ENCODE data around the gene TMEM87A.
"Not testable (repeated sequence)": the region's sequence is repeated elsewhere in the genome, so short reads cannot be mapped to it uniquely, and the experiment has no call there.

The TMEM87A gene, protein sequence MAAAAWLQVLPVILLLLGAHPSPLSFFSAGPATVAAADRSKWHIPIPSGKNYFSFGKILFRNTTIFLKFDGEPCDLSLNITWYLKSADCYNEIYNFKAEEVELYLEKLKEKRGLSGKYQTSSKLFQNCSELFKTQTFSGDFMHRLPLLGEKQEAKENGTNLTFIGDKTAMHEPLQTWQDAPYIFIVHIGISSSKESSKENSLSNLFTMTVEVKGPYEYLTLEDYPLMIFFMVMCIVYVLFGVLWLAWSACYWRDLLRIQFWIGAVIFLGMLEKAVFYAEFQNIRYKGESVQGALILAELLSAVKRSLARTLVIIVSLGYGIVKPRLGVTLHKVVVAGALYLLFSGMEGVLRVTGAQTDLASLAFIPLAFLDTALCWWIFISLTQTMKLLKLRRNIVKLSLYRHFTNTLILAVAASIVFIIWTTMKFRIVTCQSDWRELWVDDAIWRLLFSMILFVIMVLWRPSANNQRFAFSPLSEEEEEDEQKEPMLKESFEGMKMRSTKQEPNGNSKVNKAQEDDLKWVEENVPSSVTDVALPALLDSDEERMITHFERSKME

DNA sequence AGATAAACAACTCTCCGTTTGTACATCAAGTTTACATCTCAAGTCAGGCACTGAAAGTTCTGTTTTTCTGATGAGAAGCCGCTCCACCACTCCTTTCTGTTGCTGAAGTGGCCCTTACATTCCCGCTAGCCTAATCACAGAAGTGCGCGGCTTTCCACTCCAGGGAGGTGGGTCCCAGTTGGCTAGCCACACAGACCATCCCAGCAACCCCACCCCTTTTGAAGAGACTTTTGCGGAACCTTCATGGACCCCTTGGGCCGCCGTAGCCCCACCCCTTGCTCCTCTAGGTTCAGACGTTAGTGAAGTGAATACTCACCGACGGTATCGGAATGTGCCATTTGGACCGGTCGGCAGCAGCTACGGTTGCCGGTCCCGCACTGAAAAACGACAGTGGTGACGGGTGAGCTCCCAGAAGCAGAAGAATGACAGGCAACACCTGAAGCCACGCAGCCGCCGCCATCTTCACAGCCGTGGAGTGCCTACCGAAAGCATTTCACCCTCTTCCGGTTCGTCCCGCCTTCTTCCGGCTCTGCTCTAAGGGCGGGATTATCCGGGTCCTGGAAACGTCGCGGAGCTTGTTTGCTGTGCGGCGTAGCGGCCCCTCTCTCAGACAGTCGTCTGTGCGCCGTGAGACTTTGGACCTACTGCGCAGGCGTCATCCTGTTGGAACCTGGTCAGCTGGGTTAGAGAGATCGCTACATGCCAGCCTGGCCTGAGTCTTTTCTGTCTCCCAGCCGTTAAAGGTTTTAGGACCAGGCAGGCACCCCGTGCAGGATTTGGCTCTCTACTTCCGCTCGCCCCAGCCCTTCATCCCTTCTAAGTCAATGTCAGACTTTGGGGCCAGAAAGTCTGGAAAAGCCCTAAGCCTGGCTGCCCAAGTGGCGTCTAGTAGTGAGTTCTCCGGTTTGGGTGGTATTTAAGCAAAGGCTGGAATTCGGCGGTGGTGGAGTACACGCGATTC, at the start of gene TMEM87A, which contains the start of gene GANC:
Gene TMEM87A, minus strand, starts transcription at position 495 of the 961 bp plus-strand sequence. Its CDS starts 35 bp downstream, at position 460.
Gene GANC, plus strand, starts transcription at position 263 of the 961 bp plus-strand sequence. CDS start 1,281 bp downstream, outside the sequence.
- Histone ChIP-seq H3K9ac (ENCODE audit: insufficient read length) (peak within 1 kb of the TSS; percentile 97), H3K27ac (peak within 1 kb of the TSS; percentile 92), H3K9me3 (ENCODE audit: low read depth, low read length) (no peaks in the 10 kb centered on the region), H3K36me3 (ENCODE audit: insufficient read depth, low read length) (peaks cover 24% of the 10 kb centered on the region), H3K4me3 (peak within 1 kb of the TSS; percentile 92)
- peak; percentile 87 for DNase-seq (ENCODE audit: low read depth, low spot score)
- TF ChIP-seq FOXP2 (optimal IDR thresholded peaks at IDR 0.05; ENCODE audit: control extremely low read depth, extremely low read length, insufficient read depth) (peak; percentile 8), POLR2AphosphoS5 (IDR thresholded peaks at IDR 0.05; ENCODE audit: borderline replicate concordance, low read depth, low read length) (peak; percentile 87), EZH2 (IDR thresholded peaks at IDR 0.05) (no peak)

GRCh38 chr15:42319206-42319605, 46.0 kb upstream of the TMEM87A start:
- Histone ChIP-seq H3K27ac (no peak overlapping the region), H3K9ac (ENCODE audit: insufficient read length) (no peak overlapping the region), H3K9me3 (ENCODE audit: low read depth, low read length) (no peaks in the 10 kb centered on the region), H3K4me3 (no peak overlapping the region), H3K36me3 (ENCODE audit: insufficient read depth, low read length) (no peaks in the 10 kb centered on the region)
- no peak for TF ChIP-seq FOXP2 (optimal IDR thresholded peaks at IDR 0.05; ENCODE audit: control extremely low read depth, extremely low read length, insufficient read depth)
- TF ChIP-seq POLR2AphosphoS5 (IDR thresholded peaks at IDR 0.05; ENCODE audit: borderline replicate concordance, low read depth, low read length): no peak
- no peak for TF ChIP-seq EZH2 (IDR thresholded peaks at IDR 0.05)
- no peak for DNase-seq (ENCODE audit: low read depth, low spot score)

DNA sequence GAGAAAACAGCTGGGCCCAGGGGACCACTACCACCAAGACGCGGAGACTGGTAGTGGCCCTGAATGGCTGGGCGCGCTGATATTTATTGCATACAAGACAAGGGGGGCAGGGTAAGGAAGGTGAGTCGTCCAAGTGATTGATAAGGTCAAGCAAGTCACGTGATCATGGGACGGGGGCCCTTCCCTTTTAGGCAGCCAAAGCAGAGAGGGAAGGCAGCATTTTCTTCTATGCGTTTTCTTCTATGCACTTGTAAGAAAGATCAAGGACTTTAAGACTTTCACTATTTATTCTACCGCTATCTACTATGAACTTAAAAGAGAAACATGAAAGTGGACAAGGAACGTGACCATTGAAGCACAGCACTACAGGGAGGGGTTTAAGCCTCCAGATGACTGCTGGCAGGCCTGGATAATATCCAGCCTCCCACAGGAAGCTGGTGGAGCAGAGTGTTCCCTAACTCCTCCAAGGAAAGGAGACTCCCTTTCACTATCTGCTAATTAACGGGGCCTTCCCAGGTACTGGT, 43.1 kb upstream of the TMEM87A start:
- not testable (repeated sequence) for H3K9me3 ChIP-seq (ENCODE audit: low read depth, low read length); H3K9ac ChIP-seq (ENCODE audit: insufficient read length); H3K27ac ChIP-seq; H3K36me3 ChIP-seq (ENCODE audit: insufficient read depth, low read length); H3K4me3 ChIP-seq; DNase-seq (ENCODE audit: low read depth, low spot score)

- no peak for TF ChIP-seq EZH2 (IDR thresholded peaks at IDR 0.05)
- Histone ChIP-seq H3K27ac (no peak overlapping the region), H3K4me3 (no peak overlapping the region), H3K9me3 (ENCODE audit: low read depth, low read length) (no peaks in the 10 kb centered on the region), H3K36me3 (ENCODE audit: insufficient read depth, low read length) (no peaks in the 10 kb centered on the region), H3K9ac (ENCODE audit: insufficient read length) (no peak overlapping the region)
- no peak for DNase-seq (ENCODE audit: low read depth, low spot score)
Observed at GRCh38 chr15:42315521-42315920, 42.3 kb upstream of the TMEM87A start.

DNA sequence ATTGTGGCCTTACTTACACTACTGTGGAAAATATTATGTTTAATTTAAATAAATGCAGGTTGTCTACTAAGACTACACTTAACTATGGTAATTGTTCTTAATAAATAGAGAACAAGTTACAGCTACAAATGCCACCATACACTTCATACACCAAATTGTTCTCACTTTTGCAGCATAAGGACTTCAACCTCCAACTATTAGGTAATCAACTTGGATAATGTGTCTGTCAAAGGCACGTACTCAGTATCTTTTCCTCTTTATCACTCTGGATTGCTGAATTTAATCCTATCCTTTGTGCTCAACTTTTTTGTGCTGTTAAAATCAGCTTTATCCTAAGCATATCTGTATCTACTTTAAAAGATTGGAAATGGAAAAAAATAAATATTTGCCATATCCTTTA, 41.6 kb upstream of the TMEM87A start:
- TF ChIP-seq FOXP2 (optimal IDR thresholded peaks at IDR 0.05; ENCODE audit: control extremely low read depth, extremely low read length, insufficient read depth): no peak
- TF ChIP-seq POLR2AphosphoS5 (IDR thresholded peaks at IDR 0.05; ENCODE audit: borderline replicate concordance, low read depth, low read length): no peak
- no peak for TF ChIP-seq EZH2 (IDR thresholded peaks at IDR 0.05)
- no peaks in the 10 kb centered on the region for H3K36me3 ChIP-seq (ENCODE audit: insufficient read depth, low read length)
- no peak overlapping the region for H3K9ac ChIP-seq (ENCODE audit: insufficient read length)
- no peak overlapping the region for H3K27ac ChIP-seq
- no peak overlapping the region for H3K4me3 ChIP-seq
- no peak for DNase-seq (ENCODE audit: low read depth, low spot score)
- H3K9me3 ChIP-seq (ENCODE audit: low read depth, low read length): no peaks in the 10 kb centered on the region

DNA sequence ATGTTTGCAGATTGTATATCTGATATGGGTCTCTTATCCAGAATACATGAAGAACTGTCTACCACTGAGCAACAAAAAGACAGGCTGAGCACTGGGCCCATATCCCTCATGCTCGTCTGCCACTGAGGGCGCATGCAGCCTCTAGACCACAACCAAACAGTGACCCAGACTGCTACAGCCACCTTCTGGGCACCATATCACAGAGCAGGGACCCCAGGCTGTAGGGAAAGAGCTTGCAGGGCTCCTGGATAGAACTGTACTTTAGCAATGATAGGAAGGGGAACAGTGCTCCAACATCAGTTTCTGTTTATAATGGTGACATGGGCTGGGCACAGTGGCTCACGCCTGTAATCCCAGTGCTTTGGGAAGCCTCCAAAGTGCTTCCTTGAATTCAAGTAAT, 40.2 kb upstream of the TMEM87A start:
- no peak overlapping the region for H3K4me3 ChIP-seq
- no peak overlapping the region for H3K27ac ChIP-seq
- no peak overlapping the region for H3K9ac ChIP-seq (ENCODE audit: insufficient read length)
- TF ChIP-seq EZH2 (IDR thresholded peaks at IDR 0.05) (no peak), POLR2AphosphoS5 (IDR thresholded peaks at IDR 0.05; ENCODE audit: borderline replicate concordance, low read depth, low read length) (no peak), FOXP2 (optimal IDR thresholded peaks at IDR 0.05; ENCODE audit: control extremely low read depth, extremely low read length, insufficient read depth) (no peak)
- DNase-seq (ENCODE audit: low read depth, low spot score): no peak
- no peaks in the 10 kb centered on the region for H3K9me3 ChIP-seq (ENCODE audit: low read depth, low read length)
- no peaks in the 10 kb centered on the region for H3K36me3 ChIP-seq (ENCODE audit: insufficient read depth, low read length)

GRCh38 chr15:42306681-42307080, 33.4 kb upstream of the TMEM87A start:
- DNase-seq (ENCODE audit: low read depth, low spot score): no peak
- no peak overlapping the region for H3K9ac ChIP-seq (ENCODE audit: insufficient read length)
- TF ChIP-seq POLR2AphosphoS5 (IDR thresholded peaks at IDR 0.05; ENCODE audit: borderline replicate concordance, low read depth, low read length): no peak
- no peak for TF ChIP-seq FOXP2 (optimal IDR thresholded peaks at IDR 0.05; ENCODE audit: control extremely low read depth, extremely low read length, insufficient read depth)
- TF ChIP-seq EZH2 (IDR thresholded peaks at IDR 0.05): no peak
- H3K4me3 ChIP-seq: no peak overlapping the region
- no peaks in the 10 kb centered on the region for H3K9me3 ChIP-seq (ENCODE audit: low read depth, low read length)
- H3K36me3 ChIP-seq (ENCODE audit: insufficient read depth, low read length): no peaks in the 10 kb centered on the region
- no peak overlapping the region for H3K27ac ChIP-seq

DNA sequence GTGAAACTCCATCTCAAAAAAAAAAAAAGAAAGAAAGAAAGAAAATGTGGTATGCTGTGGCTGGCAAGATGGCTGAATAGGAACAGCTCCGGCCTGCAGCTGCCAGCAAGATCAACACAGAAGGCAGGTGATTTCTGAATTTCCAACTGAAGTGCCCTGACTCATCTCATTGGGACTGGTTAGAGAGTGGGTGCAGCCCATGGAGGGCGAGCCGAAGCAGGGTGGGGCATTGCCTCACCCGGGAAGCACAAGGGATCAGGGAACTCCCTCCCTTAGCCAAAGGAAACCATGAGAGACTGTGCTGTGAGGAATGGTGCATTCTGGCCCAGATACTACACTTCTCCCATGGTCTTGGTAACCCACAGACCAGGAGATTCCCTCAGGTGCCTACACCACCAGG, 27.8 kb upstream of the TMEM87A start:
- DNase-seq (ENCODE audit: low read depth, low spot score); H3K36me3 ChIP-seq (ENCODE audit: insufficient read depth, low read length); H3K9ac ChIP-seq (ENCODE audit: insufficient read length); H3K9me3 ChIP-seq (ENCODE audit: low read depth, low read length); H3K4me3 ChIP-seq; H3K27ac ChIP-seq: not testable (repeated sequence)

Measured in SK-N-MC (cell line).